ENCODE measurements around the gene NBAS. TPM values are rescaled to one million over a fixed set of nuclear protein-coding genes. Genes with fewer than 3 reads are reported as not detected.
A peak's percentile ranks its signal among the peaks of the same experiment; 100 is the strongest.

The NBAS gene
- total and polyA plus RNA-seq, 2 experiments from 2014 or later = 21.2 to 51.8 TPM

GRCh38 chr2:15561574-15562344 lies 625 bp upstream of the NBAS start:
- Histone ChIP-seq H3K9me3 (ENCODE audit: low read depth) (no peaks in the 10 kb centered on the region), H3K27ac (peak overlapping the region; percentile 87), H3K79me2 (ENCODE audit: insufficient read depth) (peaks cover 44% of the 10 kb centered on the region), H3K27me3 (replicated peaks; ENCODE audit: insufficient read depth) (no peaks in the 10 kb centered on the region), H3K9me2 (ENCODE audit: insufficient read depth) (no peaks in the 10 kb centered on the region), H3K4me1 (ENCODE audit: insufficient read depth) (peaks cover 15% of the 10 kb centered on the region), H3K36me3 (ENCODE audit: low read depth) (no peaks in the 10 kb centered on the region; the same call in 1 of the 2 replicates), H2AFZ (peak overlapping the region; percentile 100), H3F3A (ENCODE audit: insufficient read depth) (peaks cover 13% of the 10 kb centered on the region), H3K4me3 (peak overlapping the region; percentile 98), H3K9ac (peak overlapping the region; percentile 98), H3K4me2 (ENCODE audit: unreplicated experiment) (peak overlapping the region; percentile 95), H4K20me1 (ENCODE audit: insufficient read depth) (no peaks in the 10 kb centered on the region)
- in situ Hi-C loops (cut with MboI) = no loop called here
- peak; percentile 70 for DNase-seq
- TF ChIP-seq EZH2 (IDR thresholded peaks at IDR 0.05; ENCODE audit: insufficient read depth, poor library complexity, severe bottlenecking) = no peak
- WGBS, 2 experiments (ENCODE audit: low coverage in 1 of 2, low lambda C conversion rate in 2 of 2, missing lambda C conversion rate in 2 of 2) = 6 to 10% methylated on average over 13 of the region's 13 CpGs

- peak overlapping the region; percentile 100 for H2AFZ ChIP-seq
- in situ Hi-C loops (cut with MboI) = no loop called here
- peak overlapping the region; percentile 98 for H3K4me3 ChIP-seq
- 0 to 1% methylated on average over 31 to 32 of the region's 32 CpGs for WGBS, 2 experiments (ENCODE audit: low coverage in 1 of 2, low lambda C conversion rate in 2 of 2, missing lambda C conversion rate in 2 of 2)
- peaks cover 58% of the 10 kb centered on the region for H3K79me2 ChIP-seq (ENCODE audit: insufficient read depth)
- DNase-seq = peak; percentile 81
- TF ChIP-seq EZH2phosphoT487 (IDR thresholded peaks at IDR 0.05; ENCODE audit: insufficient read depth, low read depth) = no peak
- no peak for TF ChIP-seq EZH2 (IDR thresholded peaks at IDR 0.05; ENCODE audit: insufficient read depth, poor library complexity, severe bottlenecking)
- 0 out of 2 replicates have a peak, but pooled peaks cover 3% of the 10 kb centered on the region for H4K20me1 ChIP-seq (ENCODE audit: insufficient read depth)
- no peaks in the 10 kb centered on the region for H3K27me3 ChIP-seq (replicated peaks; ENCODE audit: insufficient read depth)
- H3F3A ChIP-seq (ENCODE audit: insufficient read depth) = peaks cover 13% of the 10 kb centered on the region
- no peaks in the 10 kb centered on the region for H3K9me2 ChIP-seq (ENCODE audit: insufficient read depth)
- H3K36me3 ChIP-seq (ENCODE audit: low read depth) = no peaks in the 10 kb centered on the region; the same call in 1 of the 2 replicates
- peak overlapping the region; percentile 87 for H3K27ac ChIP-seq
- peak overlapping the region; percentile 98 for H3K9ac ChIP-seq
- peaks cover 15% of the 10 kb centered on the region for H3K4me1 ChIP-seq (ENCODE audit: insufficient read depth)
- H3K9me3 ChIP-seq (ENCODE audit: low read depth) = no peaks in the 10 kb centered on the region
- peak overlapping the region; percentile 94 for H3K4me2 ChIP-seq (ENCODE audit: unreplicated experiment)
Observed at GRCh38 chr2:15560140-15560987, 770 bp downstream of the NBAS start.

DNA sequence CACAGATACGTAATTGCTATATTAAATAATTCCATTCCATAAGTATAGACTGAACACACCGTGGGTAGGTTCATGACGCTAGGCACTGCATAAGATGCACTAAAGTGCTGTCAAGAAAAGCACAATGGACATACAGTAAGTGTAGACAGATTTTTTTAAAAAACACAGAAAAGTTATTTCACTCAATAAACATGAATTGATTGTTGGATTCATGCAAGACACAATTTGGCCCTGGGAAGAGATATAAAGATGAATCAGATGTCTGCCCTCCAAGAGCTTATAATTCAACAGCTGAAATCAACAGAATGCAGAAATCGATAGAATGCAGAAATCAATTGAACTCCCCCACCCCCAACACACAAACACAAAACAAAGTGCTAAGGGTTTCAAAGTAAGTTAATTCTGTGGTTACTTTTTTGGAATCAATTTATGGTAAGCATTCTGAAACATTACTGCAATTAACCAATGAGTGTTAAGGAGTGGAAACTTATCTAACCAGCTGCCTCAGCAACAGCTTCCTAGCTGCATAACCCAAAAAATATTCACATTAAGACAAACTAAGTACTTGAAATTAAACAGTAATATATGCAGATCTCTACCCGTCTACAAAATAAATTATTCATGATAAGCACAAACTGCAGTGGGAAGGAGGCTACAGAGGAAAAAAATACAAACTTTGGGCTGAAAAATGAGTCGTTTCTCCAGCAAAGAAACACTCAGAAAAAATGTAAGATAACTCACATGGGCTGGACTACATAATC lies 1.6 kb downstream of the NBAS start:
- no peaks in the 10 kb centered on the region for H3K9me3 ChIP-seq (ENCODE audit: low read depth)
- H3K4me2 ChIP-seq (ENCODE audit: unreplicated experiment) = peak overlapping the region; percentile 94
- 0 out of 2 replicates have a peak, but pooled peaks cover 3% of the 10 kb centered on the region for H4K20me1 ChIP-seq (ENCODE audit: insufficient read depth)
- H3K4me3 ChIP-seq = peak overlapping the region; percentile 98
- no peaks in the 10 kb centered on the region for H3K27me3 ChIP-seq (replicated peaks; ENCODE audit: insufficient read depth)
- H3K27ac ChIP-seq = peak overlapping the region; percentile 87
- H3K9me2 ChIP-seq (ENCODE audit: insufficient read depth) = no peaks in the 10 kb centered on the region
- H3K4me1 ChIP-seq (ENCODE audit: insufficient read depth) = peaks cover 15% of the 10 kb centered on the region
- H3K9ac ChIP-seq = peak overlapping the region; percentile 98
- DNase-seq = peak; percentile 31
- WGBS, 2 experiments (ENCODE audit: low coverage in 1 of 2, low lambda C conversion rate in 2 of 2, missing lambda C conversion rate in 2 of 2) = 52 to 56% methylated on average over 6 of the region's 6 CpGs
- H3F3A ChIP-seq (ENCODE audit: insufficient read depth) = peaks cover 13% of the 10 kb centered on the region
- peaks cover 66% of the 10 kb centered on the region for H3K79me2 ChIP-seq (ENCODE audit: insufficient read depth)
- no peak overlapping the region for H2AFZ ChIP-seq
- TF ChIP-seq EZH2phosphoT487 (IDR thresholded peaks at IDR 0.05; ENCODE audit: insufficient read depth, low read depth) (no peak), EZH2 (IDR thresholded peaks at IDR 0.05; ENCODE audit: insufficient read depth, poor library complexity, severe bottlenecking) (no peak)
- in situ Hi-C loops (cut with MboI) = no loop called here
- H3K36me3 ChIP-seq (ENCODE audit: low read depth) = no peaks in the 10 kb centered on the region; the same call in 1 of the 2 replicates

DNA sequence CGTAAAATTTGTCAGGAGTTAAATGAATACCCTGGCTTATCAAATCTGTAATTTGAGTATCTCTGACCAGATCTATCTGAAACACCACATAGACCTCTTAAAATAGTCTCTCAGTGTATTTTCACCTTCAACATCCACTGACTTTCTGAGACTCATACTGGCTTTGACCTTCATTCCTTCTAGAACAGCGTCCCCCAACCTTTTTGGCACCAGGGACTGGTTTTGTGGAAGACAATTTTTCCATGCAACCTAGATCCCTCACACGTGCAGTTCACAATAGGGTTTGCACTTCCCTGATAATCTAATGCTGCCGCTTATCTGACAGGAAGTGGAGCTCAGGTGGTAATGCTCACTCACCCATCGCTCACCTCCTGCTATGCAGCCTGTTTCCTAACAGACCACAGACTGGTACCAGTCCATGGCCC lies 3.2 kb downstream of the NBAS start:
- in situ Hi-C loops (cut with MboI) = no loop called here
- WGBS, 2 experiments (ENCODE audit: low coverage in 1 of 2, low lambda C conversion rate in 2 of 2, missing lambda C conversion rate in 2 of 2) = 78 to 83% methylated on average over 5 of the region's 5 CpGs
- Histone ChIP-seq H3K9me2 (ENCODE audit: insufficient read depth) (no peaks in the 10 kb centered on the region), H3K79me2 (ENCODE audit: insufficient read depth) (peaks cover 78% of the 10 kb centered on the region), H3K4me3 (no peak overlapping the region), H3K9me3 (ENCODE audit: low read depth) (no peaks in the 10 kb centered on the region), H2AFZ (no peak overlapping the region), H3K27me3 (replicated peaks; ENCODE audit: insufficient read depth) (no peaks in the 10 kb centered on the region), H3K36me3 (ENCODE audit: low read depth) (peaks cover 4% of the 10 kb centered on the region), H3K4me2 (ENCODE audit: unreplicated experiment) (no peak overlapping the region), H3F3A (ENCODE audit: insufficient read depth) (peaks cover 13% of the 10 kb centered on the region), H3K9ac (no peak overlapping the region), H3K27ac (no peak overlapping the region), H3K4me1 (ENCODE audit: insufficient read depth) (peaks cover 15% of the 10 kb centered on the region), H4K20me1 (ENCODE audit: insufficient read depth) (0 out of 2 replicates have a peak, but pooled peaks cover 3% of the 10 kb centered on the region)
- no peak for DNase-seq
- TF ChIP-seq EZH2phosphoT487 (IDR thresholded peaks at IDR 0.05; ENCODE audit: insufficient read depth, low read depth) = no peak
- TF ChIP-seq EZH2 (IDR thresholded peaks at IDR 0.05; ENCODE audit: insufficient read depth, poor library complexity, severe bottlenecking) = no peak

All from GM23248 (cell line).